Gastrocnemius medialis (tissue), 4 donors: ENCODE data around the gene INSYN2B. TPM values are rescaled to one million over a fixed set of nuclear protein-coding genes. Genes with fewer than 3 reads are reported as not detected.

Source experiments
- ATAC-seq, 2 donors: fragments of 150-250 bp; one replicate each; pipeline ENCODE4 v1.9.1; 2016
- DNase-seq, 2 donors: peaks; one replicate each; pipeline ENCODE4 v3.0.0-alpha.2; 2019
- H3K27ac ChIP-seq, 4 donors: fragments of 200-600 bp; sonication (generic); 1 replicate in 1 of 4; 2 replicates in 3 of 4; pipeline ENCODE4 v1.5.1; 2016 to 2018; ENCODE audit warnings: mild to moderate bottlenecking in 2 of 4, moderate library complexity in 1 of 4
- H3K27me3 ChIP-seq, 3 donors: fragments of 200-600 bp; sonication (generic) in 2 of 3; 1 replicate in 1 of 3; 2 replicates in 2 of 3; pipeline versions ENCODE4 v1.5.1 to v1.6.0; 2016 to 2019; ENCODE audit warnings: mild to moderate bottlenecking in 1 of 3, moderate library complexity in 1 of 3
- H3K36me3 ChIP-seq, 2 donors: fragments of 200-600 bp; sonication (generic) in 1 of 2; one replicate each; pipeline ENCODE4 v1.5.1; 2017 to 2018
- H3K4me1 ChIP-seq, 2 donors: fragments of 200-600 bp; sonication (generic) in 1 of 2; one replicate each; pipeline ENCODE4 v1.5.1; 2016 to 2017; ENCODE audit warnings: mild to moderate bottlenecking in 2 of 2
- H3K4me3 ChIP-seq, 4 donors: fragments of 200-600 bp; sonication (generic) in 3 of 4; 1 replicate in 1 of 4; 2 replicates in 3 of 4; pipeline ENCODE4 v1.5.1; 2016 to 2019; ENCODE audit warnings: mild to moderate bottlenecking in 2 of 4
- H3K9me3 ChIP-seq, 3 donors: fragments of 200-600 bp; sonication (generic) in 2 of 3; 1 replicate in 1 of 3; 2 replicates in 2 of 3; pipeline ENCODE4 v1.5.1; 2016 to 2019
- POLR2A ChIP-seq, 2 donors: fragments of 450-650 bp; IDR thresholded peaks; one replicate each; pipeline ENCODE4 v1.6.1; 2017; ENCODE audit warnings: antibody characterized with exemption in 2 of 2, mild to moderate bottlenecking in 2 of 2, moderate library complexity in 2 of 2
- in situ Hi-C, 4 donors: fragments of 200-750 bp; cut with MboI; loops; one replicate each; pipeline versions ENCODE4 v1.15.0 to v1.8.0; 2017; ENCODE audit warnings: low sequenced_read_pairs in 4 of 4
- intact Hi-C: fragments of 100-400 bp; cut with DNase I; formaldehyde crosslinking; loops from one replicate; pipeline ENCODE4 v1.15.1; 2023; ENCODE audit warnings: low total_unique reads
- total RNA-seq, 4 donors: library from RNA; depleted of rRNA; stranded (reverse); fragments of >200 nt; gene quantifications; one replicate each; pipeline versions ENCODE4 v1.1.0 to v1.2.3, GENCODE V29; 2016
- TF ChIP-seq, protein P1 (sequence below), 5 experiments: fragments of 450-650 bp in 3 of 5; fragments of 200-600 bp in 2 of 5; sonication (generic) in 2 of 5; IDR thresholded peaks in 4 of 5; conservative IDR thresholded peaks in 1 of 5; 1 replicate in 4 of 5; 2 replicates in 1 of 5; pipeline ENCODE4 v1.5.1; 2016 to 2019; ENCODE audit warnings: antibody characterized with exemption in 5 of 5, mild to moderate bottlenecking in 3 of 5, moderate library complexity in 3 of 5

INSYN2B gene
- total RNA-seq, 4 donors from 2014 or later, result 0.07 TPM; not detected in 3

DNA sequence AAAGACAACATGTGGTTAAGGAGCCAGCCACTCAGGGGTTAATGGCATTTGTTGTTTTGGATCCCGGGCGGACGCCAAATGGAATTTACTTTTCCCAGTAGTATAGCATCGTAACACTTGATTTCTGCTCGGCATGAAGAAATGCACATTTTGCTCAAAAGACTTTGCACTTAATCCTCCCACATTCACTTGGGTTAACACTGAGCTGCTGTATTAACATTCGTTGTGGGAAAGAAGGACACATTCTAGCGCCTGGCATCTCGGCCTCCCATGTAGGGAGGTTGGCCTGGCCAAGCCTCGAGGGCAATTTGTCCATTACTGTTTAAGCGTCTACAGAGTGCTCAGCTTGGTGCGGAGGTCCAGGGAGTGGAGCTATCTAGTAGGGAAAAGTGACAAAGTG, 32.3 kb upstream of the INSYN2B start:
- Histone ChIP-seq H3K27me3 (no peaks in the 10 kb centered on the region), H3K36me3 (no peaks in the 10 kb centered on the region), H3K4me1 (no peaks in the 10 kb centered on the region), H3K9me3 (no peaks in the 10 kb centered on the region), H3K27ac (no peak overlapping the region), H3K4me3 (no peak overlapping the region)
- TF ChIP-seq, protein P1, sequence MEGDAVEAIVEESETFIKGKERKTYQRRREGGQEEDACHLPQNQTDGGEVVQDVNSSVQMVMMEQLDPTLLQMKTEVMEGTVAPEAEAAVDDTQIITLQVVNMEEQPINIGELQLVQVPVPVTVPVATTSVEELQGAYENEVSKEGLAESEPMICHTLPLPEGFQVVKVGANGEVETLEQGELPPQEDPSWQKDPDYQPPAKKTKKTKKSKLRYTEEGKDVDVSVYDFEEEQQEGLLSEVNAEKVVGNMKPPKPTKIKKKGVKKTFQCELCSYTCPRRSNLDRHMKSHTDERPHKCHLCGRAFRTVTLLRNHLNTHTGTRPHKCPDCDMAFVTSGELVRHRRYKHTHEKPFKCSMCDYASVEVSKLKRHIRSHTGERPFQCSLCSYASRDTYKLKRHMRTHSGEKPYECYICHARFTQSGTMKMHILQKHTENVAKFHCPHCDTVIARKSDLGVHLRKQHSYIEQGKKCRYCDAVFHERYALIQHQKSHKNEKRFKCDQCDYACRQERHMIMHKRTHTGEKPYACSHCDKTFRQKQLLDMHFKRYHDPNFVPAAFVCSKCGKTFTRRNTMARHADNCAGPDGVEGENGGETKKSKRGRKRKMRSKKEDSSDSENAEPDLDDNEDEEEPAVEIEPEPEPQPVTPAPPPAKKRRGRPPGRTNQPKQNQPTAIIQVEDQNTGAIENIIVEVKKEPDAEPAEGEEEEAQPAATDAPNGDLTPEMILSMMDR (IDR thresholded peaks at IDR 0.05 in 4 of 5, conservative IDR thresholded peaks at IDR 0.05 in 1 of 5), result no peak
- TF ChIP-seq POLR2A (IDR thresholded peaks at IDR 0.05), result no peak
- intact Hi-C loops, result no loop called here
- DNase-seq, result no peak
- in situ Hi-C loops, result no loop called here
- no peak for ATAC-seq

DNA sequence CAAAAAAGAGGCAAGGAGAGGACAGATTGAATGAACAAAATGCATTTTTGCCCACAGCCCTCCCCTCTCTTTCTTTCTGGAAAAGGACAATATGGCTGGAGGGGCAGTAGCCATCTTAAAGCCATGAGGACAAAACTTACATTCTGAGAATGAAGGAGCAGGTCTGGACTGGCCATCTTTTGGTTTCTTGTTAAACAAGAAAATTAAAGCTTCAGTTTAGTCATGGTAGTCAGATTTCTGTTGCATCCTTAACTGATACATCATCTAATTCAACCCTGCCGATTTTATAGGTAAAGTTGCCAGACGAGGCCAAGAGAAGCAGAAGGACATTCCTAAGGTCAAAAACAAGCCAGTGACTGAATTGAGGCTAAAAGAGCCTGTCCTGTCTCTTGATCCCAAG, 31.5 kb upstream of the INSYN2B start:
- Histone ChIP-seq H3K27ac (no peak overlapping the region), H3K9me3 (no peaks in the 10 kb centered on the region), H3K36me3 (no peaks in the 10 kb centered on the region), H3K4me1 (no peaks in the 10 kb centered on the region), H3K4me3 (no peak overlapping the region), H3K27me3 (no peaks in the 10 kb centered on the region)
- no peak for ATAC-seq
- TF ChIP-seq POLR2A (IDR thresholded peaks at IDR 0.05), result no peak
- TF ChIP-seq, protein P1 (IDR thresholded peaks at IDR 0.05 in 4 of 5, conservative IDR thresholded peaks at IDR 0.05 in 1 of 5), result no peak
- intact Hi-C loops (no loop called here), in situ Hi-C loops (no loop called here)
- DNase-seq, result no peak

DNA sequence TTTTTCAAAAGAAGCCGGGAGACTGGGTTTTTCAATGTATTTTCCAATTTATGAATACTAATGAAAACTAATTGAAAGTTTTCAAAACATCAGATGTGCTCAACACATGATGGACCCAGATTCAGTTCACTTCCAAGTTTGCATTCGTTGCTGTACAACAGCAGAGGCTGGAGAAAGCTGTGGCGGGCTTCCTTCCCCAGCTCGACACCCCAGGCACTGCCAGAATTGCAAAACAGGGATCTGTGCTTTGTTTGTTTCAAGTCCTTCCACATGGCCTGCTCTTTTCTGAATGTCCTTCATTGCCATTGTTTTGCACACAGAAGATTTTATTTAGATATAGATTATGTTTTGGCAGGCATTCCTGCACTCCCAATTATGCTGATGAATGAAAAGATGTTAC, 30.3 kb upstream of the INSYN2B start:
- Histone ChIP-seq H3K27ac (no peak overlapping the region), H3K4me1 (no peaks in the 10 kb centered on the region), H3K4me3 (no peak overlapping the region), H3K27me3 (no peaks in the 10 kb centered on the region), H3K9me3 (no peaks in the 10 kb centered on the region), H3K36me3 (no peaks in the 10 kb centered on the region)
- ATAC-seq (no peak), DNase-seq (no peak)
- TF ChIP-seq, protein P1 (IDR thresholded peaks at IDR 0.05 in 4 of 5, conservative IDR thresholded peaks at IDR 0.05 in 1 of 5), result no peak
- TF ChIP-seq POLR2A (IDR thresholded peaks at IDR 0.05), result no peak
- intact Hi-C loops (no loop called here), in situ Hi-C loops (no loop called here)

DNA sequence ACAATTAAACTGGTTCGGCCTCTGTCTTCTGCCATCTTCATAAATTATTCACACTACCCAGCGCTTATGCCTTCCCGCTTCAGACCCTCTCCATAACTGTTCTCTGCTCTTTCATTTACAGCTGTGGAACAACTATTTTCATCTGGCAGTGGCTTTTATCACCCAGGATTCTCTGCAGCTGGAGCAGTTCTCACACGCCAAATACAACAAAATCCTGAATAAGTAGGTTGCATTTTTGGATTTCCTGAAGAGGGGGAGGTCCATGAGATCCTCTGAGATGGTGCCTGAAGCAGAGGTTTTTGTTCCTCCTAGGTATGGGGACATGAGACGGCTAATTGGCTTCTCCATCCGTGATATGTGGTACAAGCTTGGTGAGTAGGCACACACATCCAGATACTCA, 28.1 kb upstream of the INSYN2B start:
- intact Hi-C loops (no loop called here), in situ Hi-C loops (no loop called here)
- H3K27me3 ChIP-seq, result no peaks in the 10 kb centered on the region
- H3K36me3 ChIP-seq, result no peaks in the 10 kb centered on the region
- DNase-seq (no peak), ATAC-seq (no peak)
- H3K4me3 ChIP-seq, result no peak overlapping the region
- no peaks in the 10 kb centered on the region for H3K4me1 ChIP-seq
- no peak for TF ChIP-seq POLR2A (IDR thresholded peaks at IDR 0.05)
- TF ChIP-seq, protein P1 (IDR thresholded peaks at IDR 0.05 in 4 of 5, conservative IDR thresholded peaks at IDR 0.05 in 1 of 5), result no peak
- no peaks in the 10 kb centered on the region for H3K9me3 ChIP-seq
- no peak overlapping the region for H3K27ac ChIP-seq

DNA sequence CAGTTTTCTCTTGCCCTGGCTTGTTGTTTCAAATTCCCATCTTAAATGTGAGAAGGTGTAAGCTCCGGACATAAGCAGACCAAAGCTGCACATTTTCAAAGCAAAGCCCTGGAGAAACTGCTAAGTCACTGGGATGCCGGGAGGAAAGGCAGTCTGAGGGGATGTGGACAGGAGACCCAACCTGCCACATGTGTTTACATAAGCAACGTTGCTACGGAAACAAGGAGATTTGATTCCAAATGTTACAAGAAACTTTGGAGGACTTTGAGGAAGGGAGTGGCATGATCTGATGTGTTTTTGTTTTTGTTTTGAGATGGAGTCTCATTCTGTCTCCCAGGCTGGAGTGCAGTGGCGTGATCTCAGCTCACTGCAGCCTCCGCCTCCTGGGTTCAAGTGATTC, 25.7 kb upstream of the INSYN2B start:
- DNase-seq (no peak), ATAC-seq (no peak)
- TF ChIP-seq, protein P1 (IDR thresholded peaks at IDR 0.05 in 4 of 5, conservative IDR thresholded peaks at IDR 0.05 in 1 of 5), result no peak
- TF ChIP-seq POLR2A (IDR thresholded peaks at IDR 0.05), result no peak
- Histone ChIP-seq H3K27ac (no peak overlapping the region), H3K4me3 (no peak overlapping the region), H3K36me3 (no peaks in the 10 kb centered on the region), H3K9me3 (no peaks in the 10 kb centered on the region), H3K4me1 (no peaks in the 10 kb centered on the region), H3K27me3 (no peaks in the 10 kb centered on the region)
- intact Hi-C loops (no loop called here), in situ Hi-C loops (no loop called here)
